KMS-11 (cell line): ENCODE measurements around the gene KRTAP2-4.

Experiments used
- H2AFZ ChIP-seq: fragments of 200-600 bp; sonication (generic); 2 replicates; pipeline ENCODE4 v1.6.1; 2016; ENCODE audit warnings: antibody characterized with exemption, mixed run types, low read depth
- H3K27ac ChIP-seq: fragments of 200-600 bp; sonication (generic); 2 replicates; pipeline ENCODE4 v1.6.1; 2016; ENCODE audit warnings: mild to moderate bottlenecking, mixed run types
- H3K27me3 ChIP-seq: fragments of 200-600 bp; sonication (generic); 2 replicates; pipeline ENCODE4 v1.6.1; 2017; ENCODE audit warnings: mild to moderate bottlenecking, low read depth, mixed run types, moderate library complexity; ENCODE audit not compliant: insufficient read depth
- H3K36me3 ChIP-seq: fragments of 200-600 bp; sonication (generic); 2 replicates; pipeline ENCODE4 v1.6.1; 2017; ENCODE audit warnings: mild to moderate bottlenecking, mixed run types; ENCODE audit not compliant: insufficient read depth
- H3K4me1 ChIP-seq: fragments of 200-600 bp; sonication (generic); 2 replicates; pipeline ENCODE4 v1.6.1; 2016; ENCODE audit warnings: mild to moderate bottlenecking, low read depth, mixed run types; ENCODE audit not compliant: poor library complexity, severe bottlenecking
- H3K4me2 ChIP-seq: fragments of 200-600 bp; sonication (generic); 2 replicates; pipeline ENCODE4 v1.7.0; 2016; ENCODE audit warnings: mild to moderate bottlenecking, mixed run types
- H3K4me3 ChIP-seq: fragments of 200-600 bp; sonication (generic); IDR thresholded peaks from 2 replicates; pipeline ENCODE4 v1.6.1; 2017; ENCODE audit warnings: low read depth, low read length, mixed read lengths; ENCODE audit not compliant: insufficient read depth
- H3K79me2 ChIP-seq: fragments of 200-600 bp; sonication (generic); 2 replicates; pipeline ENCODE4 v1.6.1; 2016; ENCODE audit warnings: low read depth, mixed run types; ENCODE audit not compliant: insufficient read depth
- H3K9ac ChIP-seq: fragments of 200-600 bp; sonication (generic); 2 replicates; pipeline ENCODE4 v1.6.1; 2016; ENCODE audit warnings: mild to moderate bottlenecking, mixed run types
- H4K20me1 ChIP-seq: fragments of 200-600 bp; sonication (generic); 2 replicates; pipeline ENCODE4 v1.6.1; 2016; ENCODE audit warnings: mild to moderate bottlenecking, mixed run types; ENCODE audit not compliant: insufficient read depth
- CTCF ChIP-seq: fragments of 200-600 bp; sonication (generic); conservative IDR thresholded peaks from 2 replicates; pipeline ENCODE4 v1.6.1; 2017; ENCODE audit warnings: low read depth, mild to moderate bottlenecking, antibody characterized with exemption, low read length, moderate library complexity, mixed read lengths

Gene KRTAP2-4

GRCh38 chr17:41024697-41025096 is 41.0 kb downstream of the KRTAP2-4 start:
- Histone ChIP-seq H3K27ac (no peak overlapping the region), H3K4me3 (no peak overlapping the region), H4K20me1 (no peaks in the 10 kb centered on the region), H3K36me3 (no peaks in the 10 kb centered on the region), H3K4me2 (no peak overlapping the region), H3K4me1 (no peaks in the 10 kb centered on the region), H3K9ac (no peak overlapping the region), H3K79me2 (no peaks in the 10 kb centered on the region), H3K27me3 (no peaks in the 10 kb centered on the region), H2AFZ (no peak overlapping the region)
- no peak for TF ChIP-seq CTCF

GRCh38 chr17:41020336-41020735 is 45.3 kb downstream of the KRTAP2-4 start:
- TF ChIP-seq CTCF, result no peak
- Histone ChIP-seq H3K9ac (no peak overlapping the region), H3K79me2 (no peaks in the 10 kb centered on the region), H3K4me1 (no peaks in the 10 kb centered on the region), H3K4me3 (no peak overlapping the region), H4K20me1 (no peaks in the 10 kb centered on the region), H2AFZ (no peak overlapping the region), H3K27ac (no peak overlapping the region), H3K4me2 (no peak overlapping the region), H3K27me3 (no peaks in the 10 kb centered on the region), H3K36me3 (no peaks in the 10 kb centered on the region)

GRCh38 chr17:41019415-41019814 is 46.3 kb downstream of the KRTAP2-4 start:
- no peaks in the 10 kb centered on the region for H4K20me1 ChIP-seq
- H3K79me2 ChIP-seq, result no peaks in the 10 kb centered on the region
- TF ChIP-seq CTCF, result no peak
- H3K27me3 ChIP-seq, result no peaks in the 10 kb centered on the region
- H3K4me1 ChIP-seq, result no peaks in the 10 kb centered on the region
- no peak overlapping the region for H3K9ac ChIP-seq
- H3K27ac ChIP-seq, result no peak overlapping the region
- no peak overlapping the region for H3K4me2 ChIP-seq
- H2AFZ ChIP-seq, result no peak overlapping the region
- H3K36me3 ChIP-seq, result no peaks in the 10 kb centered on the region
- H3K4me3 ChIP-seq, result no peak overlapping the region

GRCh38 chr17:41018541-41018940 is 47.1 kb downstream of the KRTAP2-4 start:
- Histone ChIP-seq H4K20me1 (no peaks in the 10 kb centered on the region), H2AFZ (no peak overlapping the region), H3K4me3 (no peak overlapping the region), H3K4me2 (no peak overlapping the region), H3K27ac (no peak overlapping the region), H3K27me3 (no peaks in the 10 kb centered on the region), H3K36me3 (no peaks in the 10 kb centered on the region), H3K79me2 (no peaks in the 10 kb centered on the region), H3K9ac (no peak overlapping the region), H3K4me1 (no peaks in the 10 kb centered on the region)
- no peak for TF ChIP-seq CTCF
